ENCODE data around the gene PLXDC2.

The PLXDC2 gene

GRCh38 chr10:19979628-19980027 lies 163.4 kb downstream of the PLXDC2 start:
- TF ChIP-seq, protein P1, sequence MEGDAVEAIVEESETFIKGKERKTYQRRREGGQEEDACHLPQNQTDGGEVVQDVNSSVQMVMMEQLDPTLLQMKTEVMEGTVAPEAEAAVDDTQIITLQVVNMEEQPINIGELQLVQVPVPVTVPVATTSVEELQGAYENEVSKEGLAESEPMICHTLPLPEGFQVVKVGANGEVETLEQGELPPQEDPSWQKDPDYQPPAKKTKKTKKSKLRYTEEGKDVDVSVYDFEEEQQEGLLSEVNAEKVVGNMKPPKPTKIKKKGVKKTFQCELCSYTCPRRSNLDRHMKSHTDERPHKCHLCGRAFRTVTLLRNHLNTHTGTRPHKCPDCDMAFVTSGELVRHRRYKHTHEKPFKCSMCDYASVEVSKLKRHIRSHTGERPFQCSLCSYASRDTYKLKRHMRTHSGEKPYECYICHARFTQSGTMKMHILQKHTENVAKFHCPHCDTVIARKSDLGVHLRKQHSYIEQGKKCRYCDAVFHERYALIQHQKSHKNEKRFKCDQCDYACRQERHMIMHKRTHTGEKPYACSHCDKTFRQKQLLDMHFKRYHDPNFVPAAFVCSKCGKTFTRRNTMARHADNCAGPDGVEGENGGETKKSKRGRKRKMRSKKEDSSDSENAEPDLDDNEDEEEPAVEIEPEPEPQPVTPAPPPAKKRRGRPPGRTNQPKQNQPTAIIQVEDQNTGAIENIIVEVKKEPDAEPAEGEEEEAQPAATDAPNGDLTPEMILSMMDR (conservative IDR thresholded peaks at IDR 0.05), result no peak
- H3K27ac ChIP-seq, result no peak overlapping the region

GRCh38 chr10:19983880-19984565 lies 167.8 kb downstream of the PLXDC2 start:
- TF ChIP-seq, protein P1 (conservative IDR thresholded peaks at IDR 0.05), result no peak
- H3K27ac ChIP-seq, result no peak overlapping the region

DNA sequence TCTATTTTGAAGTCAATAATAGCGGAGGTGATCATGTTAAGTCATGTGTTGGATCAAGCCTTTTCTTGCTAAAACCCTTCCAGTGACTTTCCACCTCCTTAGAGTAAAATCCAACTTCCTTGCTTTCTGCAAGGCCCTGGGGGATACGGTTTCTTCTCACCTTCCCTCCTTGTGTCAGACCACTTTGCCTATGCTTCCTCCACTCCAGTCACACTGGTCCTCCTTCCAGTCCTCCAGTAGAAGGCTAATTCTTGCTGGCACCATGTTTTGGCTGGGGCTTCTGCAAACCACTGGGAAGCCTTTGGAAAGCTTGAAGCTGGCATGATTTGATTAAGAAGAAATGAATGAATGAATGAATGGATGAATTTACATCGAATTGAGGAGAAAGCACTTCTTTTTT lies 169.5 kb downstream of the PLXDC2 start:
- no peak overlapping the region for H3K27ac ChIP-seq

GRCh38 chr10:19986591-19986990 lies 170.4 kb downstream of the PLXDC2 start:
- TF ChIP-seq, protein P1 (conservative IDR thresholded peaks at IDR 0.05), result no peak
- H3K27ac ChIP-seq, result no peak overlapping the region

More for the DNA sequence above, 169.5 kb downstream of the PLXDC2 start:
- TF ChIP-seq, protein P1 (conservative IDR thresholded peaks at IDR 0.05), result no peak

DNA sequence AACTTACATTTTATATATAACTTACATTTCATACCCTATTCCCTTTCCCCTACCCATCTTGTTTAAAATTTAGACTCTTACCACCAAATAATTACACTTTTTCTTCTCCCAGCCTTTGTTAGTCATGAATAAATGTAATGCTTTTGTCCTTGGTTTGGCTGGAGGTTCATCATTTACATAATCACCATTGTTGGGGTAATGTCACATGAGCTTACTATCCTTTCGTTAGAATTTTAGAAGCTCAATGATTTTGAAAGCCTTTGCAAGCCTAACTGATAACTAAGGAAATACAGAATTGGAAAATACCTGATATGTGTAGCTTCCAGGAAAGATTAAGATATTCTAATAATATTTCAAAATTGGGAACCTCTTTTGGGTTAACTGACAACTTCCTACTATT lies 171.7 kb downstream of the PLXDC2 start:
- no peak overlapping the region for H3K27ac ChIP-seq

DNA sequence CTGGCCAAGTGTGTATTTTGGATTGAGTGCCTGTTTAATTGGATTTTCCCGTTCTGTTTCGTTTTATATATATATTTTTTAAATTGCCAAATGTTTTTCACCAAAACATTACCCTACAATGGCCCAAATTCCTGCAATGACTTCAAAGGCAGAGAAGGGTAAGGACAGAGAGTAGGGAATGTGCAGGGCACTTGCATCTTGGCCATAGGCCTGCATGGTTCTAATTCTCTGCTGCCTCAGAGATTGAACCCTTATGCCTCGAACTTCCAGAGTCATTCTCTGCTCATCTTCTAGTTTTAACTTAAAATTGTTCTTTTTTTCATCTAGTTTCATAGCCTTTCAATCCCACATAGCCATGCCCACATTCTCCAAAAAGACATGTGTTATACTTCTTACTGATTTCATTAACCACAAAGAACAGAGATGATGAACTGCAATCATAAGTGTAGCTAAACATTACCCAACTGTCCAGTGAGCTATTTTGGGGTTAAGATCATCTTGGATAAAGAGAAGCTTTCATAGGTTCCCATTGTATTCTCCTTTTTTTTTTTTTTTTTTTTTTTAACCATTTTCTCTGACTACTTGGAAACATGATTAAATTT lies 177.6 kb downstream of the PLXDC2 start:
- TF ChIP-seq, protein P1 (conservative IDR thresholded peaks at IDR 0.05), result no peak
- H3K27ac ChIP-seq, result no peak overlapping the region

More for the DNA sequence above, 171.7 kb downstream of the PLXDC2 start:
- TF ChIP-seq, protein P1 (conservative IDR thresholded peaks at IDR 0.05), result no peak

GRCh38 chr10:19998482-19998881 lies 182.2 kb downstream of the PLXDC2 start:
- H3K27ac ChIP-seq, result peak overlapping the region; percentile 48
- TF ChIP-seq, protein P1 (conservative IDR thresholded peaks at IDR 0.05), result no peak
